HG03064 (cell line): ENCODE data around the gene TAX1BP3.

Source experiments
- ATAC-seq: cut with Tn5 transposase; IDR thresholded peaks from one replicate; pipeline ENCODE4 v1.9.1; 2021; ENCODE audit warnings: low read depth; ENCODE audit not compliant: unreplicated experiment

The TAX1BP3 gene

DNA sequence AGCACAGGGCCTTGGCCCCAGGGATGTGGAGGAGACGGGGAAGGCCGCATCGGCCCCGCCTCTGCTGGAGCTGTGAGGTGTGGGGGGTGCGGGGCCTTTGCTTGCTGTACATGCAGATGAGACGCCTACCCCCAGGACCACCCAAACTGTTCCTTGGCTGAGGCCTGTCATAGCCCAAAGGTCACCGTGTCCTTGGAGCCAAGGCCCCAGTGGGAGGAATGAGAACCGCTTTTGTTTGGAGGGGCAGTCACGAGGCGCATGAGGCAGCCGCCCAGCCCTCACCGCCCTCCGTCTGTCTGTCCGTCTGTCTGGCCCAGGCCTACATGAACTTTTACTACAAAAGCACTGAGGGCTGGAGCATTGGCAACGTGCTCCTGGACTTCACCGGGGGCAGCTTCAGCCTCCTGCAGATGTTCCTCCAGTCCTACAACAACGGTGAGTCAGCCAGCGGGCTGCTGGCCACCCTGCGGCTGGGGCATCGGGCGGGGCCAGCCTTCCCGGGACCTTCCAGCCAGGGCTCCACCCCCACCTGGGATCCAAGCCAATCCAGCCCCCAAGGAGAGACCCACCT, 8.8 kb downstream of the TAX1BP3 start:
- no peak for ATAC-seq

DNA sequence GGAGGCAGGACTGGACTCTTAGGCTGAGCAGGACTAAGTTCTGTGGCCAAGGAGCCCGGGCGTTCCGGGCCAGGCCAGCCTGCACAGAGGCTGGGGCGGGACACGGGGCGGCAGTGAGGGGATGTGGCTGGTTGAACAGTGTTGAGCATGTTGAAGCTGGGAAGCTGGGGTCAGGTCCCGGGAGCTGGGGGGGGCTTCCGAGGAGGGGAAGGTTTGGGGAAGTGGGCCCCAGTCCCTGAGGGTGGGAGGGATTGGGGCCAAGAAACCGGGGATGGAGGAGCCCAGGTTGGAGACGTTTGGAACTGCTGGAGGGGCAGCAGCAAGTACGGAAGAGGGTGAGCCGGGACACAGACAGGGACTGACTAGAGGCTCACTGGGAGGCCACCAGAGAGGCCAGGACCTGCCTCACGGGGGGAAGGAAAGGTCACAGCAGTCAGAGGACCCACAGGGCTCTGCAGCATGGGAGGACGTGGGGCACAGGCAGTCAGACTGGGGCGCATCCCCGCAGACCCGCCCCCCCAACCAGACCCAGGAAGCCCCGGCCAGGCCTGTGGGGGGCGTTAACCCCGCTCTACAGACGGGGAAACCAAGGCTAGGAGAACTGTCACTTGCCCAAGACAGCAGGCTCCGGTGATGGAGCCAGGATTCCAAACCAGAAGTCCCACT, 9.5 kb downstream of the TAX1BP3 start:
- no peak for ATAC-seq

DNA sequence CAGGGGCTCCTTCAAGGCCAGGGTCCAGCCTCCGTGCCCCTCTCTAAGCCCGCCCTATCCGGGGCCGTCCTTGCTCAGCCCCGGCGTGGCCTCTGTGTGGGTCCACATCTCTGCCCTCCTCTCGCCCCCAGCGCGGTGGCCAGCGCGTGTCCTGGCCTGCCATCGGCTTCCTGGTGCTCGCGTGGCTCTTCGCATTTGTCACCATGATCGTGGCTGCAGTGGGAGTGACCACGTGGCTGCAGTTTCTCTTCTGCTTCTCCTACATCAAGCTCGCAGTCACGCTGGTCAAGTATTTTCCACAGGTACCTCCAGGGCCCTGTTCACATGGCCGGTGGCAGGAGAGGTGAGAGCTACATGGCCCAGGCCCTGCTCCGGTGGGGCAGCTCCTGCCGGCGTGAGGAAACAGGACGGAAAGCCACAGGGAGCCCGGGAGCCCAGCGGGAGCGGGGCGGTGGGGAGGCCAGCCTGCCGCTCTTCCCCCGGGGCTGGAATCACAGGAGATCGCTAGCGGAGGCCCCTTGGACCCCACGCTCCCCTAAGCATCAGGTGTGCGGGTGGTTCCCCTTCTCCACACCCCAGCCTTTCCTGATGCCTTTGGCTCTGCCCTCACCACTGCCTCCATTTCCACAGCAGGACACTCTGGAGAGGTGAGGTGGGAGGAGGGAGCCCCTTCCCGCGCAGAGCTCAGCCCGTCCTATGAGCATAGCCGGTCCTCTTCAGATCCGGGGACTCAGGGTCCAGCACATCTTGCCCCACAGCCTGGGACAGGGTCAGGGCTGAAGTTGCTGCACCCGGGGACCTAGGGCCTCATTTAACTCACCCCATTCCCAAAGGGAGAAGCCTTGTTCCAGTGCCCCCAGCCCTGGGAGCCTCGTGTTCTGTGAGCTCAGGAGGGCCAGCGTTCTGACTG, 10.2 kb downstream of the TAX1BP3 start:
- ATAC-seq = no peak

DNA sequence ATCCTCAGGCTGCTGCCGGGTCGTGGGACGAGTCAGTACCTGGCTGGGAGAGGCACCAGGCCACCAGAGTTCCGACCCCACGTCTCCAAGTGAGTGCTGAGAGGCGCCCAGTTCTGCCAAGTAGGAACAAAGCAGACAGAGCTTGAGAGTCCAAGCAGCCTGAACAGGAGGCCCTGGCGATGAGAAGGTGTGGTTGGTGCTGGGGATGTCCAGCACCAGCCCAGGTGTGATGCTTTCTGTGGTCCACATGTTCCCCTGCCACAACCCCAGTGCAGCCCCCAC, 10.8 kb downstream of the TAX1BP3 start:
- ATAC-seq = no peak

DNA sequence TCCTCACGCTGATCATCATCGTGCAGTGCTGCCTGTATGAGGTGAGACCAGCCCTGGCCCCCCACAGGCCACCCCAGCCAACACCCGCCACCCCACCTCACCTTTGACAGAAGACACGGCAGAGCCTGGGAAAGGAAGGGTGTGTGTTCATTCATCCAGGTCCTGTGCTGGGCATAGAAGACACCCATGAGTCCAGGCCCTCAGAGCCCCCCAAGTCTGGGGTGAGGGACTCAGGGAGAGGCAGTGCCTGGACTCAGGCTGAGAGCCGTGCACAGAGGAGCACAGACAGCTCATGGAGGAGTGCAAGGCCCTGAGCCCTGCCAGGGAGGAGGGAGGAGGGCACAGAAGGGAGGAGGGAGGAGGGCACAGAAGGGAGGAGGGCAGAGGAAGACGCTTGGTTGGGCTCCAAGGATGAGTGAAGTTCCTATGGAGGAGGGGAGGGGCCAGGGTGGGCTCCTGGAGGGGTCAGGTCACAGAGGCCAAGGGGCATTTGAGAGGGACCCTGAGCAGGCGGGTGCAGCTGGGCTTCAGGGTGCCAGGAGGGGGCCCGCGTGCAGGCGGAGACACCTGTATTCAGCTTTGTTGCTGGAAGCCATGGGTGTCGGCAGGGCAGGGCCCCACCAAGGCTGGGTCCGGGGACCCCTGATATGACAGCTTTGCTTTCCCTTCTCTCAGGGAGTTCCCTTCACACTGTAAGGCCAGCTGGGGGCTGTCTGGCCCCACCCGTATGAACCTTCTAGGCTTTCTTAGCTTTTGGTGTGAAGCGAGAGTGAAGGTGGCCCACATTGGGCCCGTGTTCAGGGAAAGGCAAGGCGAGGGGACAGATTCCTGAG, 11.4 kb downstream of the TAX1BP3 start:
- ATAC-seq = no peak

DNA sequence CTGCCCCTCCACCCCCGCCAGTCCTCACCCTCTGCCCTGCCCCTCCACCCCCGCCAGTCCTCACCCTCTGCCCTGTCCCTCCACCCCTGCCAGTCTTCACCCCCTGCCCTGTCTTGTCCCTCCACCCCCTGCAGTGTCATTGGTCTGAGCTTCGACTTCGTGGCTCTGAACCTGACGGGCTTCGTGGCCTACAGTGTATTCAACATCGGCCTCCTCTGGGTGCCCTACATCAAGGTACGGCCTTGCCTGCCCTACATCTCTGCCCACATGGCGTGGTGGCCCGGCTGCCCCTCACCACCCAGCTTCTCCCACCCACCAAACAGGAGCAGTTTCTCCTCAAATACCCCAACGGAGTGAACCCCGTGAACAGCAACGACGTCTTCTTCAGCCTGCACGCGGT, 12.0 kb downstream of the TAX1BP3 start:
- ATAC-seq = no peak

DNA sequence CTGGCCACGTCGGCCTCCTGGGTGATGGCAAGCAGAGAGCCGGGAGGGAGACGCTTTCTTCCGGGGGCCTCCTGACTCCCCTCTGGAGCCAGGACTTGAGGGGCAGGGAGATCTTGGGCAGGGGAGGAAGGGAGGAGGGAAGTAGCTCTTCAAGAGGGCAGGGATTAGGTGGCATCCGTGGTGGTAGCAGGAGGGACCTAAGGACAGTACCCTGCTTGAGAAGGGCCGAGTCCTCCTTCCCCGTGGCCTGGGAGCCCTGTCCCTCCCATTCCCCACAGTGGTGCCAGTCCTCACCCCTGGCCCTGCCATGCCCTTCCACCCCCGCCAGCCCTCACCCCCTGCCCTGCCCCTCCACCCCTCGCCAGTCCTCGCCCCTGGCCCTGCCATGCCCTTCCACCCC, 12.6 kb downstream of the TAX1BP3 start:
- ATAC-seq = no peak

DNA sequence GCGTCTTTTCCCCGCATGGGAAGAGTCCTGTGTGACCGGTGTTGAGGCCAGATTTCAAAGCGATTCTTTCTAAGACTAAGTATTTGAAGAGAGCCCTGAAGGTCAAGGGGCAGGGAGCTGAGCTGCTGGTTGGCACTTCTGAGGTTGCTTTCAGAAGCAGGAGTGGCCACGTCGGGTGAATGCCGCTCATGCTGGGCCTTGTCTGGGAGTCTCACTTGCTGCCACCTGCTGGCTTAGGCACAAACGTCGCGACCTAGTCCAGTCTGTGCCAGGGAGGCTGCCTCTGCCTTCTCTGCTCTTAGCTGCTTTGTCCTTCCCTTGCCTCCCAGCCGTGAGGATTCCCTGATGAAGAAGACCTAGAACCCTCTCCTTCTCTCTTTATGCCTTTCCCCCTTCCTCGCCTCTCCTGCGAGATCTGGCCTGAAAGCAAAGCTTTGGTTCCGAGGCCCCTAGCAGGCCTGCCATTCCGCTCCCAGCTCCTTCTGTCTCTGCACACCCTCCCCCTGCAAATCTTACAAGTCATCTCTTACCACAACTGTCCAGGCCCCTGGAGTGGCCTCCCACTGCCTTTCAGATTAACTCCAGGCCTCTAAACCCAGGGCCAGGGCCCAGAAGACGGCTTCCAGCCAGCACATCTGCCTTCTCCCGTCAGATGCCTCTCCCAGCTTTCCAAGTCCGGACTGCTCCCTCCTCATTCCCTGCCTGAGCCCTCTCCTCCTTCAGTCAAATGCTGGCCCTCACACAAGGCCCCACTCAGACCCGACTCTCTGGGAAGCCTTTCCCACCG, 20.4 kb downstream of the TAX1BP3 start:
- ATAC-seq = no peak

DNA sequence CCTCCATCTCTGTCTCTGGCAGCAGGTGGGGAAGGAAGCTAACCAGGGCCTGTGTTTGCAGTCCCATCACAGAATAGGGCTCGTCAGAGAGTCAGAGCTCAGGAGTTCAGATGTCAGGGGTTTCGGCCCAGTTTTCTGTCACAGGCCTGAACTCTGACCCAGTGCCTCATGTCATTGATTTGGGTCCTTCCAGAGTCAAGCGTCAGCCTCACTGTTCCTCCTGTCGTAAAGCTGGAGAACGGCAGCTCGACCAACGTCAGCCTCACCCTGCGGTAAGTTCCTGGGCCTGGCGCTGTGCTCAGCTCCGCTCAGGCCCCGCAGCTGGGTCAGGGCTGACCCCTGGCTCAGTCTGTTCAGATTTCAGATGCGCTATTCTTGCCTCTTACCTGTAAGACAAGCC, 21.1 kb downstream of the TAX1BP3 start:
- ATAC-seq = no peak

DNA sequence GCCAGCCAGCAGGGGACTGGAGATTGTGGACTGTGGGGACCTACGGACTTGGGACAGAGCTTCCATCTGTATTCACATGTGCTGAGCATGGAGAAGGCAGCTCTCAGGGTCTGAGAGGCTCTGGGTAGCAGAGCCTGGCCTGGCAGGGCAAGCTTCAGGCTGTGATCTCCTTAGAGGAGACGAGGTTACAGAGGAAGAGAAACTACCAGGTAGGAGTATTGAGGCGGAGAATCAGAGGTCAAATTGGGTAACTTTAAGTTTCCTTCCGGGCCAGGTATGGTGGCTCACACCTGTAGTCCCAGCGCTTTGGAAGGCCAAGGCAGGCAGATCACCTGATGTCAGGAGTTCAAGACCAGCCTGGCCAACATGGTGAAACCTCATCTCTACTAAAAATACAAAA, 23.1 kb downstream of the TAX1BP3 start:
- no peak for ATAC-seq

DNA sequence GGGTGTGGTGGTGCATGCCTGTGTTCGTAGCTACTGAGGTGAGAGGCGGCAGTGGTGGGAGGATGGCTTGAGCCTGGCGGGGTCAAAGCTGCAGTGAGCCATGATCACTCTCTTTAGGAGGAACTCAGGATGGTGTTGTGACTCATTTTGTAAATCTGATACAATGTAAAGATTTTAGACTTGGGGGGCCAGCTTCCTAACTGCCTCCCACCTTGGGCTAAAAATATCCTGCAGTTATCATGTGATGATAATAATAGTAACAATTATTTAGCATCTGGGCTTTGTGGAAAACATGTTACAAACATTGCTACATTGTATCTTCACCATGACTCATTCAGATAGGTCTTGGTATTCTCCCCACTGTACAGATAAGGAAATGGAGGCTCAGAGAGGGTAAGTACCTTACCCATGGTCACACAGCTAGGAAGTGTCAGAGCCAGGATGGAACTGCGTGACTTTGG, 24.5 kb downstream of the TAX1BP3 start:
- no peak for ATAC-seq

DNA sequence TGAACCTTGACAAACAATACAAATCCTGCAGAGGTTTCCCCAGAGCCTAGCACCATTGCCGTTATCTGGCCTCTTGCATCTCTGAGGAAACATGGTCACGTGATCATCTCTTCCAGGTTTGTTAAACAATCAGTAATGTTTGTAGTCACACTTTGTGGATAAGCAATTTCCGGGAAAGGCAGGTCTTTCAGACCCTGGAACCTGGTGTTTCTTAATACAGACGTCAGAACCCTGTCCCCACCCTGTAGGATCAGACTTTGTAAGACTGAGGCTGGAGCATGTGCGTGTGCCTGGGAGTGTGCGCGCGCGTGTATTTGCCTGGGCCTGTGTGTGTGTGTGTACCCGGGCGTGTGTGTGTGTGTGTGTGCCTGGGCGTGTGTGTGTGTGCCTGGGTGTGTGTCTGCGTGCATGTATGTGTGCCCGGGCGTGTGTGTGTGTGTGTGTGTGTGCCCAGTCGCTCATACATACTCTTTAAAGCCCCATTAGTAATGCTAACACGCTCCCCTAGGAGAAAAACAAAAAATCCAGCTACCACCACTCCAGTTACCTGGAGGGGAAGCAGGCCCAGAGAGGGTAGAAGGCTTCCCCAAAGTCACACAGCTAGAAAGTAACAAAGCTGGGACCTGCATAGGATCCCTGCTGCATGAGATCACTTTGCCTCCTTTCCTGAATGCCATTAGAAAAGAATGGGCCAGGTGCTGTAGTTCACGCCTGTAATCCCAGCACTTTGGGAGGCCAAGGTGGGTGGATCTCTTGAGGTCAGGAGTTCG, 26.5 kb downstream of the TAX1BP3 start:
- ATAC-seq = no peak

DNA sequence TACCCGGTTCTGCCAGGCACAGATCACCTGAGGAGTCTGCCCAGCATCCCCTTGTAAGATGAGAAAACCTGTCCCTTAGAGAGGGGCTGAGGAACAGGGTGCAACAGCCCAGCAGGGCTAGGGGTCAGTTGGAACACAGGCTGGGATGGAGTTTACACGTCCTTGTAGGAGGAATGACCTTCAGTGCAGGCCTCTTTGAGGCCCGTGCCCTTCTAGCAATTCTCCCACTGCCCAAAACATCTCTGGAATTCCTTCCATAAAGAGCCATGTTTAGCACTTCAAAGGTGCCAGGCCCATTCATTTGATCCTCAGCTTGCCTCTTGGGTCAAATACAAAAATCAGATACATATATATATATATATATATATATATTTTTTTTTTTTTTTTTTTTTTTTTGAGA, 27.4 kb downstream of the TAX1BP3 start:
- ATAC-seq = no peak

DNA sequence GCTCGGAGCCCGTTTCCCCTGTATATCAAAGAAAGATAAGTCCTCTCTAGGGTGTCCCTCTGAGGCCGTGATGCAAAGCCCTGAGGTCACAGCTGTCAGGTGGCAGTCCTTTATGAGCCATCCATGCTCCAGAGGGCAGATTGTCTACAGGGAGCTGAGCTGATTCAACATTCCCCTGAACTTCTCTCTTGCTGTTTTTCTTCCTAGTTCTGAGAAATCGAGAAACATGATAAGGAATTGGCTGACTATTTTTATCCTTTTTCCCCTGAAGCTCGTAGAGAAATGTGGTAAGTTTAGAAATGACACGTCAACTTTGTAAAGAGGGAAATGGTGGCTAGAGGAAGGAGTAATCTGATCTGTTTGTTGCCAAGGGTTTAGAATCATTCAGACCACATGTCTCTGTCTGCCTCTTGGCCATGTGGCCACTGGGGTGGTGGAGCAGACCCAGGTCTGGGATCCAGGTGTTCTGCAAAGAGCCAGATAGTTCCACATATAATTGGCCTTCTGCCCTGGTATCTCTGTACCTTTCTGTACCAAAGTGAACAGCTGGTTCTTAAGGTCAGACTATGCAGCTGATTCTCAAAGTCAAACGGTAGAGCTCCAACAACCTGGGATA, 28.3 kb downstream of the TAX1BP3 start:
- no peak for ATAC-seq

DNA sequence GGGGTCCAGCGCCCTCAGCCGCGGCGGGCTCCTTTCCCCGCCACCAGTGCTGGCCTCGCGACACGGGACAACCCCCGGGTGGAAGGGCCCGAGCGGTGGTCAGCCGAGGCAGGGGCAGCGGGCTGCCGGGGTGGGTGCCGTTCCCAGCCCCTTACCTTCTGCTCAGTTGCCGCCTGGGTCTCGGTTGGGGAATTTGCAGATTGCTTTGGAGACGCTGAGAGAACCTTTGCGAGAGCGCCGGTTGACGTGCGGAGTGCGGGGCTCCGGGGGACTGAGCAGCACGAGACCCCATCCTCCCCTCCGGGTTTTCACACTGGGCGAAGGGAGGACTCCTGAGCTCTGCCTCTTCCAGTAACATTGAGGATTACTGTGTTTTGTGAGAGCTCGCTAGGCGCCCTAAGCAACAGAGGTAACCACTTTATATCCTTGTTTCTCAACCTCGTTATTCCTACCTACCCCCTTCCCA, 31.4 kb downstream of the TAX1BP3 start:
- no peak for ATAC-seq

DNA sequence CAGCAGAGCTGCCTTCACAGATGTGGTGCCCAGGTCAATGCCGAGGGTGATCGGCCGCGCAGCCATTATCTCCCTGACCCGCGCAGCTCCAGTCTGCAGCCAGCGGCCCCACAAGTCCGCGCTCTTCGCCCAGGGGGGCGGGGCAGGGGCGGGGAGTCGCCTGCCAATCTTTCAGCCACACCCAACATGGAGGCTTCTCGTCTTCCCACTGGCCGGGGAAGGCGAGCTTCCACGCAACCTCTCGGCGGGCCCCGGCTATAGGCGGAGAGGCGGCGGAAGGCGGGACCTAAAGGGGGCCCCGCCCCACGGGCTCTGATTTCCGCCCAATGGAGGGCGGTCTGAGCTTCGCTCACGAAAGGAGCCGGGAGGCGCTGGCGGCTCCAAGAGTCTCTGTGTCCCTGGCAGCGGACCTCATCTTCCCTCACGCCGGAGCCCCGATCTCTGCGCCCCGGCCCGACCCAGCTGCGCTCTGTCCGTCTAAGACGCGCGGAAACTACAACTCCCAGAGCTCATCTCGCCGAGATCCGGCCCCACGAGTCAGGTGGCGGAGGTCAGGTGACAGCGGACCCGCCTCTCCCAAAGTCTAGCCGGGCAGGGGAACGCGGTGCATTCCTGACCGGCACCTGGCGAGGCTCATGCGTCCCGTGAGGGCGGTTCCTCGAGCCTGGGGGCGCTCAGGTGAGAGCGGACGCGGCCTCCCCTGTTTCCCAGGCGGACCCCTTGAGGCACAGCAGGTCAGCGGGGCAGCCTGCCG, 32.0 kb downstream of the TAX1BP3 start, which contains the start of the genes CTNS and SHPK:
TSS of gene CTNS (plus strand) at position 607 of the 754 bp plus-strand sequence. CDS start 3,447 bp downstream, outside the sequence.
TSS of gene SHPK (minus strand) at position 97 of the 754 bp plus-strand sequence. CDS start at position 66, 31 bp downstream.
- ATAC-seq = peak; percentile 88

DNA sequence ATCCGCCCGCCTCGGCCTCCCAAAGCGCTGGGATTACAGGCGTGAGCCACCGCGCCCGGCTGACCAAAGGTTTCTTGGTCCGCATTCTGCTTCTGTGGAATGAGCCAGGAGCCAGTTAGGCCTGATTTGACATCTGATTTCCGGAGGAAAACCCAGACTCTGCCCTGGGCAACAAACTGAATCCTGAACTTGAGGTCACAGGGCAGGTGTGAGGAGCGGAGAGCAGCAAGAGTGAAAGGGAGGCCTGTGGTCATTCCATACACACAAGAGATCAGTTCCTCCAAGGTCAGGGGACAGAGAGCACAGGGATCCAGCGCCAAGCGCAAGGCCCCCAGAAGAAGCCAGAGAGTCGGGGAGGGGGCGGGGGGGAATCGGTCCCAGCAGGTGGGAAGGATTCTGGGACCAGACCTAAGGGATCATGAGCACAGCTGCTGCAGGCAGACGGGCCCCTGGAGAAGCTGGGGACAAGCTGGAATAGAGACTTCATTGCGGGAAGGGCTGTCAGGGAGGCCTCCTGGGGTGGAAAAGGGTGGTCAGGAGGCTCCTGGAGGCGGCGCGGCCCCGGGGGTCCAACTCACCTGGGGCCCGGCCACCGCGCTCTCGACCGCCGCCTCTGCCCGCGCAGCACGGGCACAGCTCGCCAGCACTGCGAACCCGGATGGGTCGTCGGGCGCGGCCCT, 32.8 kb downstream of the TAX1BP3 start:
- peak; percentile 30 for ATAC-seq
